HG02970 (cell line): ENCODE results near the gene DTNB.
"Not testable (repeated sequence)": the region's sequence is repeated elsewhere in the genome, so short reads cannot be mapped to it uniquely, and the experiment has no call there.

Source experiments
- ATAC-seq: cut with Tn5 transposase; IDR thresholded peaks from one replicate; pipeline ENCODE4 v1.9.1; 2021; ENCODE audit warnings: mild to moderate bottlenecking, moderate library complexity, moderate number of reproducible peaks; ENCODE audit not compliant: unreplicated experiment, low FRiP score

DTNB gene

GRCh38 chr2:25633801-25634200 is 39.6 kb downstream of the DTNB start:
- ATAC-seq: not testable (repeated sequence)

- no peak for ATAC-seq
These were observed 41.0 kb downstream of the DTNB start for GRCh38 chr2:25632396-25632795.

DNA sequence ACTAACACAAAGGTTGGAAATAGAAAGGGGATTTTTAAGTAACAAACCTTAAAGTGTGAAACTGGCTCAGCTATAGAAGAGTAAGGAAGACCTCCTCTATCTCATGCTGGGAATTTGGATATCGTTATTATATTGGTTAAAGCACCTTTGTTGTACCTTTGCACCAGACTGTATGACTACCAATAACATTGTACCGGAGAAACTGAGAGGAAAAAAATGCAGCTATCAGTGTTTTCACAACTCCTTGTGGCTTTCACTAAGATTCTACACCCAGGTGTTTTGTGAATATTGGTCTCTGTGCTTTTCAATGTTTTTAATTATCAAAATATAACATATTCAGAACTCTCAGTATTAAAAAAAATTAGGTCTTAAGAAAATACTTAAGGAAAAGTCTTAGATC is 48.7 kb downstream of the DTNB start:
- ATAC-seq: no peak

DNA sequence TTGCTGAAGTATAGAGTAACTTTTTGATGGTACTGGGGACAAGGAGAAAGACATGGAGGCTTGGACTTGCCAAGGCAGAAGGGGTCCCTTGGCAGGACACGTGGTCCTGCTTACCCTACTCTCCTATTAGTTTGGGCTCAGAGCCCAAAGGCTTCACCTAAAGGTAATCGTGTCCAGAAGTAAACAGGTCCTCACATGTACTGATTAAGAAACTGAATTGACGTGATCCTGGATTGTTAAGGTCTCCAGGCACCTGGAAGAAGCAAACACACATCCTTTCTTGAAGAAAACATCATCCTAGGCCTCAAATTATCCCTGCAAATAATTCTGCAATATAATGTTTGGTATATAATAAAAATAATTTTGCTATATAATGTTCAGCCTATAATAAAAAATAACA is 50.0 kb downstream of the DTNB start:
- no peak for ATAC-seq

DNA sequence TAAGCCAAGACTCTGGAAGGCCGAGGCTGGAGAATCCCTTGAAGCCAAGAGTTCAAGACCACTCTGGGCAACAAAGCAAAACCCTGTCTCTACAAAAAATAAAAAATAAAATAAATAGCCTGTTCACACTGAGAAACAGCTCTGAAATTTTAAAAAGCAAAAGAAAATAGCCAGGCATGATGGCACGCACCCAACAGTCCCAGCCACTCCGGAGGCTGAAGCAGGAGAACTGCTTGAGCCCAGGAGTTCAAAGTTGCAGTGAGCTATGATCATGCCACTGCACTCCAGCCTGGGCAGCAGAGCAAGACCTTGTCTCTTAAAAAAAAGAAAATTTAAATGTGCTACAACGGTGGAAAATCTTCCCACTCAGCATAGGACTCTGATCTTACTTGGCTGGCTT is 52.7 kb downstream of the DTNB start:
- no peak for ATAC-seq

GRCh38 chr2:25620077-25620476 is 53.3 kb downstream of the DTNB start:
- no peak for ATAC-seq

- no peak for ATAC-seq
These were observed 54.2 kb downstream of the DTNB start for GRCh38 chr2:25619185-25619584.

DNA sequence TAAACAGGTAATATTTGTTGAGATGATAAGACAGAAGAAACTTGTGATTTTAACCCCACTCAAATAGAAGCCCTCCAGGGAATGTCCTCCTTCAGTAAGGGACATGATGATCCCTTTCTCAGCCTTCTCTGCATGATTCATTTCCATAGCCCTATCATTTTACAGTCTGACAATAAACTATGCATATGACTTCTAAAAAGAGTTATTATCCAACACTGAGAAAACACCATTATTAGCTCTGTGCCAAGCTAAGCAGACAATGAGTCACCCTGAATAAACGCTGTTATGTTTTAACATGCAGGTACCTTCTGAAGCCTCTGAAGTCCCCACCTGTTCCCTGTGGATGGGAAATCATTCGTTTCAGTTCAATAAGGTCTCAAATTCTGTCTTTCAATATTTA is 54.7 kb downstream of the DTNB start:
- ATAC-seq: no peak

DNA sequence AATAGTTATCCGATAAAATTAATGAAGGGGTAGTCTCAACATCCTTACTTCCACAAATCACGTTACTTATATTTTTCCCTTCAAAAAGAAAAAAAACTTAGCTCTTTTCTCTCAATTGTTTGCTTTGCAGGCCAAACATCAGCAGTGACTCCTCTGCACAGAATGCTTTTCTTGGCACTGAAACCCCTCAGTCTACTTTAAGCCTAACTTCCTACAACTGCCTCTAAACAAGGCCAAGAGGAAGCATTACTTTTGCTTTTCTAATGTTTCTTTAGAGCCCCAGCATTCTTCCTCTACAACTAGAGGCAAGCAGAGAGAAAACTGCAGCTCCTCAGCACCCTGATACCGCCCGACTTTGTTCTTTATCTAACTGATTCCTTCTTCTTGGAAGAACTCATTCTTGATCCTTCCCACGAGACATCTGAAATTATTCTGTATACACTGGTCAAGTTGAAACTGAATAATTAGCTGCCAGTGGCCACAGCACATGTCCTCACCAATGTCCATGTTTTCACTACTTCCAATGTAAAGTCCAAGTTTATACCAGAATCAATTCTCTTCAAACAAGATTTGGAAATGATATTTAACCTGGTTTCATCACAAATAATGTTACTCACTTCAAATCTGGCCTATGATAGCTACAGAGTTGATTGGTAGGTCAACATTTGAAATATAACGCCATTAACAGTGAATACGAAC is 55.3 kb downstream of the DTNB start:
- no peak for ATAC-seq

- ATAC-seq: no peak
These were observed 57.5 kb downstream of the DTNB start for GRCh38 chr2:25615920-25616319.

GRCh38 chr2:25615386-25615785 is 58.0 kb downstream of the DTNB start:
- ATAC-seq: no peak

DNA sequence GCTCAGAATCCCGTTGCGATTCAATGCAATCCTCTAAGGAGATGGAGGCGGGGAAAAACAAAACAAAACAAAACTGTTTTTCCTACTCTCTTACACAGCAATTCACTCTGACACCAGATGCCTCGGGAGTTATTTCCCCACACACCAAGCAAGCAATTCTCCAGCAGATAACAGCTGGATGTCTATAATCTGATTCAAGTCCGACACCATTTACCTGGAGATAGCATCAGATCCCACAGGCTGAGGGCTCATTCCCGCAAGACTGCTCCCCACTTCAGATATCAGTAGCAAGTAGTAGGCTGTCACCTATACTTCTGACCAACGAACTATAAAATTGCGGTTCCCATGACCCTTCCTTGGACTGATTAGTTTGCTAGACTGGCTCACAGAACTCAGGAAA is 58.7 kb downstream of the DTNB start:
- ATAC-seq: no peak

DNA sequence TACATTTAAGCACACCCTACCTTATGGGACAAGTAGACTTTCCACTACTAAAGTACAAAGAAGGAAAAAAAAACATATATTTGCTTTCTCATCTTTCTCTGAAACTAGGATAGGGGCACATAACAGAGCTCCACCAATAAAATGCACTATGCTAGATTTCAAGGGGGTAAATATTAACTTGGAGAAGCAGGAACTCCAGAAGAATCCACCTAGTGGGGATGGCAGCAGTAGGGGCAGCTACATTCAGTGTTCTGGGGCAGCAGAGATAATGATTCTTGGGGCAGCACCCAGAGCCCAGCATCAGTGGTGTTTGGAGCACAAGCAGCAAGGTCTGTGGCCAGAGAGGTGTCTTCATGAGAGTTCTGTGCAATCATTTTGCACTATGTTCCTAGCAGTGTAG is 64.7 kb downstream of the DTNB start:
- ATAC-seq: no peak

- ATAC-seq: no peak
These were observed 66.5 kb downstream of the DTNB start for GRCh38 chr2:25606892-25607291.

- no peak for ATAC-seq
These were observed 71.0 kb downstream of the DTNB start for GRCh38 chr2:25602333-25602723.

DNA sequence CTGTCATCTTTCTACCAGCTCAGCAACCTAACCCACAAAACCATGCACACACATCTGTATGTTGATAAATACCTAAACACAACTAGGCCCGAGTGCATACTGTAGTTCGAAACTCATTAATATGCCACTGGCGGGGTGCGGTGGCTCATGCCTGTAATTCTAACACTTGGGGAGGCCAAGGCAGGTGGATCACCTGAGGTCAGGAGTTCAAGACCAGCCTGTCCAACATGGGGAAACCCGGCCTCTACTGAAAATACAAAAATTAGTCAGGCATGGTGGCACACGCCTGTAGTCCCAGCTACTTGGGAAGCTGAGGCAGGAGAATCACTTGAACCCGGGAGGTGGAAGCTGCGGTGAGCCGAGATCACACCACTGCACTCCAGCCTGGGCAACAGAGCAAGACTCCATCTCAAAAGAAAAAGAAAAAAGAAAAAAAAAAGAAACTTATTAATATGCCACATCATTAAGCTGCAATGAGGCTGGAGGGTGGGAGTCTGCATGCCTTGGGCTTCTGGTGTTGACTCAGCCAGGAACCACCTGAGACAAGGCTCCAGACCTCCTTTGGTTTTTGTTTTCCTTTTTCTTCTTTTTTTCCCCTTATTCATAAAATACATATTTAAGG is 71.6 kb downstream of the DTNB start:
- ATAC-seq: not testable (repeated sequence)

DNA sequence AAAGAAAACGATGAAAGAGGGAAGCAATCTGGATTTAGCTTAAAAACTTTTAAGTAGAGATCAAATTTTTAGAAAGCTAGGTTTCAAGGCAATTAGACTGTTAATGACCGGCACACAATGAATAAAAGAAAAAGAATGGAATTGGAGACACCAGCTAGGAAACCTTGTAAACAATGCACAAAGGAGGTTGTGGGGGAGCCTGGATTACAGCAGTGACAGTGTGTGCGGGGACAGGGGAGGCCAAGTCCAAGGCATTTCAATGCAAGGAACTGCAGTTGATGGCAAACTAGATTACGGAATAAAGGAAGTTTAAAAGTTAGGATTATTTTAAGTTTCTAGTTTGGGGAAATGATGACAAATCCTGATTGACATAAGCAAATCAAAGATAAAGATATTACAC is 74.5 kb downstream of the DTNB start:
- ATAC-seq: no peak

DNA sequence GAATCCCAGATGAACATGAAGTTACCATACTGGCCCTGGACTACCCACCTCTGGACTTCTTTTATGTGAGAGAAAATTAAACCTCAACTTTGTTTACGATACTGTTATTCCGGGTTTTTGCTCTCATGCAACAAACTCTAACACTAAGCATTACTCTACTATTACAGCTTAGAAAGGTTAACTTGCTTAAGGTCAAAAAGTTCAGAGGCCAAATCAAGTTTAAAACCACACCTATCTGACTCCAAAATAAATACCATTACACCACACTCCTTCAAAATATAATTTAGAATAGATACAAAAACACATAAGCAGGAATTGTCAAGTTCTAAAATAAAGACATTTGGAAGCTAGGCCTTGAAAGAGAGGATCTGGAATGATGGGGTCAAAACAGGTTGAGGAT is 75.0 kb downstream of the DTNB start:
- ATAC-seq: no peak

DNA sequence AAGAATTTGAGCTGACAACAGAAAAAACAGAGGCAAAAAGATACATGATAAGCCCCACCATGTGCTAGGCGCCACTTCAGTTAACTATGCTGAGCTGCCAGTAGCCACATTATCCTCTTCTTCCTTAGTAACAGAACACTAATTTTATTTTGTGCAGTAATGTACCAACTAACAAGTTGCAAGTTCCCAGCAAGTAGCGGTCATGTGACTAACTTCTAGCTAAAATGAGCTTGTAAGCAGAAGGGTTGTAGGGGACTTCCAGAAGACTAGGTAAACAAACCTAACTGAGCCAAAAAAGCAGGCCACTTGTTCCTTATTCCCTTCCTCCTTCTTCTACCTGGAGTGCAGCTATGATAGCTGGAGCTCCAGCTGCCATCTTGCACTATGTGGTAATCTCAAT is 75.5 kb downstream of the DTNB start:
- ATAC-seq: no peak

DNA sequence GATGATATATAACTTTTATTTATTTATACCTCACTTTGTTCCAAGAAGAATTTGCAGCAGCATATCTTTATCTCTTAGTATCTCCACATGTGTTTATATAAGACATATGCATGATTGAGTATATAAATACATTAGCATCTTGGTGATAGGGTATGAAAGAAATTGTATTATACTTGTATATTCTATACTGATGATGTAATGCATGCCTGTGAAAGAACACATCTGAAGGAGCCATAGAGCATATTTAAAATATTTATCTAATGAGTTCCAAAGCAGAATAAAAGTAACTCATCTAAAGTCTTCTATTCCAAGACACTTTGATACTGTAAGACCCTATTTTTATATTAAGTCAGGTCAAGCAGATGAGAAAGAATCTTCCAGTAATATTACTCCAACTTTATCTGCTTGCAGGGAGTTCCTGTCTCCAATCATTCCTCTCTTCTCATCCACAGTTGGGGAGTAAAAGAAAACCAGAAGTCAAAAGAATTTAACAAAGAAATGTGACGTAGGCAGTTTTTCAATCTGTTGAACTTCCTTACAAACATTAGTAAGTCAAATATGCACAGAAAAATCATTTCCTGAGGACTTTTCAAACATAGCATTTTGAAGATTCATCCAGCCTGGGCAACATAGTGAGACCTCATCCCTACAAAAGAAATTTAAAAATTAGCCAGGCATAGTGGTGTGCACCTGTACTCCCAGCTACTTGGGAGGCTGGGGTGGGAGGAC is 76.7 kb downstream of the DTNB start:
- no peak for ATAC-seq

- ATAC-seq: no peak
These were observed 78.0 kb downstream of the DTNB start for GRCh38 chr2:25595393-25595792.

DNA sequence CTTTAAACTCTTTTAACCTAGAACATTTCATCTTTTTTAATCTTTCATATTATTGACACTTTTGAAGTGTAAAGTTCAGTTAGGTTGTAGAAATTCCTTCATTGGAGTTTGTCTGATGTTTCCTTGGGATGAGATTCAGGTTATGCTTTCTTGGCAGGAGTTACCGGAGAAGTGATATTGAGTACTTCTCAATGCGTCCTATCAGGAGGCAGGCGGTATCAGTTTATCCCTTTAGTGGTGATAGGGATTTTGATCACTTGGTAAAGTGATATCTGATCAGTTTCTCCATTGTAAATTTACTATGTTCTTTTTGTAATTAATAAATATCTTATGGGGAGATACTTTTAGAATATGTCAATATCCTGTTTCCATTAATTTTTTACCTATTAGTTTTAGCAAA is 78.4 kb downstream of the DTNB start:
- no peak for ATAC-seq
